Measurements from ENCODE around the gene FGA. TPM values are rescaled to one million over a fixed set of nuclear protein-coding genes. Genes with fewer than 3 reads are reported as not detected.

FGA gene
- total and polyA plus RNA-seq, 4 donors = 8,747 to 25,210 (median 14,399) TPM

GRCh38 chr4:154616731-154617130 is 26.2 kb upstream of the FGA start:
- DNase-seq (ENCODE audit: low spot score) = no peak
- WGBS = 23% methylated on average over 2 of the region's 2 CpGs
- Histone ChIP-seq H3K27me3 (ENCODE audit: control insufficient read depth in 4 of 4, insufficient read depth in 4 of 4, low read length in 3 of 4) (no peaks in the 10 kb centered on the region), H3K4me1 (ENCODE audit: control insufficient read depth in 4 of 4, insufficient read depth in 4 of 4, low read length in 3 of 4) (peaks cover 9 to 55% (median 49%) of the 10 kb centered on the region in 4 donors), H3K9me3 (ENCODE audit: control insufficient read depth in 4 of 4, low read length in 3 of 4) (no peaks in the 10 kb centered on the region), H3K4me3 (ENCODE audit: low read depth in 1 of 3, low read length in 3 of 3) (peak overlapping the region in 2 of 3 donors; percentile 15 to 44), H3K36me3 (ENCODE audit: control insufficient read depth in 4 of 4, insufficient read depth in 3 of 4, low read depth in 1 of 4, low read length in 3 of 4) (no peaks in the 10 kb centered on the region), H3K9ac (ENCODE audit: low read depth in 1 of 2, low read length in 2 of 2) (peak overlapping the region in 1 of 2 donors; percentile 54), H3K27ac (ENCODE audit: low read depth in 1 of 2, low read length in 2 of 2) (peak overlapping the region; percentile 74 to 89)
- TF ChIP-seq SP1 (IDR thresholded peaks at IDR 0.05) = peak; percentile 38
- peak; percentile 57 for TF ChIP-seq YY1 (IDR thresholded peaks at IDR 0.05)
- TF ChIP-seq REST (IDR thresholded peaks at IDR 0.05) = no peak
- TF ChIP-seq ATF3 (IDR thresholded peaks at IDR 0.05) = no peak
- no peak for TF ChIP-seq FOXA1 (IDR thresholded peaks at IDR 0.05)
- peak in 1 of 2 donors; percentile 8 for TF ChIP-seq RXRA (IDR thresholded peaks at IDR 0.05)
- no peak for TF ChIP-seq EGR1 (IDR thresholded peaks at IDR 0.05; ENCODE audit: low read depth in 2 of 2)
- TF ChIP-seq TAF1 (conservative IDR thresholded peaks at IDR 0.05) = no peak

GRCh38 chr4:154616287-154616686 is 25.7 kb upstream of the FGA start:
- H3K27me3 ChIP-seq (ENCODE audit: control insufficient read depth in 4 of 4, insufficient read depth in 4 of 4, low read length in 3 of 4) = no peaks in the 10 kb centered on the region
- peaks cover 9 to 55% (median 49%) of the 10 kb centered on the region in 4 donors for H3K4me1 ChIP-seq (ENCODE audit: control insufficient read depth in 4 of 4, insufficient read depth in 4 of 4, low read length in 3 of 4)
- H3K9me3 ChIP-seq (ENCODE audit: control insufficient read depth in 4 of 4, low read length in 3 of 4) = no peaks in the 10 kb centered on the region
- DNase-seq (ENCODE audit: low spot score) = no peak
- peak overlapping the region; percentile 74 to 89 for H3K27ac ChIP-seq (ENCODE audit: low read depth in 1 of 2, low read length in 2 of 2)
- 22% methylated on average over 4 of the region's 4 CpGs for WGBS
- no peaks in the 10 kb centered on the region for H3K36me3 ChIP-seq (ENCODE audit: control insufficient read depth in 4 of 4, insufficient read depth in 3 of 4, low read depth in 1 of 4, low read length in 3 of 4)
- H3K9ac ChIP-seq (ENCODE audit: low read depth in 1 of 2, low read length in 2 of 2) = peak overlapping the region in 1 of 2 donors; percentile 54
- peak overlapping the region in 1 of 3 donors; percentile 39 for H3K4me3 ChIP-seq (ENCODE audit: low read depth in 1 of 3, low read length in 3 of 3)
- TF ChIP-seq HNF4A (conservative IDR thresholded peaks at IDR 0.05) (no peak), SP1 (IDR thresholded peaks at IDR 0.05) (no peak), FOXA2 (IDR thresholded peaks at IDR 0.05) (no peak), EGR1 (IDR thresholded peaks at IDR 0.05; ENCODE audit: low read depth in 2 of 2) (no peak), RXRA (IDR thresholded peaks at IDR 0.05) (no peak), HNF4G (IDR thresholded peaks at IDR 0.05) (no peak), FOXA1 (IDR thresholded peaks at IDR 0.05) (no peak), JUND (IDR thresholded peaks at IDR 0.05) (no peak), REST (IDR thresholded peaks at IDR 0.05) (no peak), MAX (IDR thresholded peaks at IDR 0.05) (no peak), CTCF (IDR thresholded peaks at IDR 0.05; ENCODE audit: low read depth, low read length, missing input control) (no peak)
